ENCODE measurements around the gene CLCN7. TPM values are rescaled to one million over a fixed set of nuclear protein-coding genes. Genes with fewer than 3 reads are reported as not detected.

CLCN7 gene
- total and polyA plus RNA-seq, 9 of the 15 experiments (the other 6 are each of a cell fraction or from before 2014, with no cell fraction given), result 0.06 to 126 (median 18.7) TPM

GRCh38 chr16:1492923-1493745, 18.3 kb upstream of the CLCN7 start, which contains the start of gene TELO2 (continued):
- TF ChIP-seq PHF20 (IDR thresholded peaks at IDR 0.05; ENCODE audit: partially characterized antibody) (peak; percentile 82), HDAC1 (IDR thresholded peaks at IDR 0.05) (peak; percentile 11 to 91; a peak in 2 of 4 replicates), SUPT5H (IDR thresholded peaks at IDR 0.05) (peak; percentile 74), PHF8 (IDR thresholded peaks at IDR 0.05; ENCODE audit: borderline replicate concordance, low read length) (peak; percentile 83; the same call in 1 of the 2 replicates), RCOR1 (IDR thresholded peaks at IDR 0.05; ENCODE audit: borderline replicate concordance in 1 of 2, low read depth in 2 of 2, low read length in 2 of 2) (no peak), DACH1 (IDR thresholded peaks at IDR 0.05; ENCODE audit: partially characterized antibody) (no peak), TBL1XR1 (IDR thresholded peaks at IDR 0.05; ENCODE audit: low read length in 2 of 2) (no peak), OTX1 (CRISPR knock-in tag; IDR thresholded peaks at IDR 0.05) (0 out of 2 replicates have a peak, but pooled peaks have one; percentile 6), CGGBP1 (CRISPR knock-in tag; IDR thresholded peaks at IDR 0.05) (0 out of 2 replicates have a peak, but pooled peaks have one; percentile 36), BDP1 (IDR thresholded peaks at IDR 0.05; ENCODE audit: insufficient read depth, insufficient read length) (no peak), KDM2B (CRISPR knock-in tag; IDR thresholded peaks at IDR 0.05) (peak; percentile 9; the same call in 1 of the 2 replicates), AFF1 (IDR thresholded peaks at IDR 0.05; ENCODE audit: low read depth in 1 of 2, partially characterized antibody in 2 of 2) (peak in 1 of 2 experiments; percentile 23), THRAP3 (IDR thresholded peaks at IDR 0.05; ENCODE audit: borderline replicate concordance) (no peak), PML (IDR thresholded peaks at IDR 0.05; ENCODE audit: low read length) (peak; percentile 25; the same call in 1 of the 2 replicates), RBM39 (optimal IDR thresholded peaks at IDR 0.05; ENCODE audit: low read depth, low read length) (no peak), CXXC5 (CRISPR knock-in tag; IDR thresholded peaks at IDR 0.05) (peak; percentile 84), MTA3 (IDR thresholded peaks at IDR 0.05; ENCODE audit: borderline replicate concordance) (peak; percentile 72; the same call in 1 of the 2 replicates)
- TF ChIP-seq, protein P1, sequence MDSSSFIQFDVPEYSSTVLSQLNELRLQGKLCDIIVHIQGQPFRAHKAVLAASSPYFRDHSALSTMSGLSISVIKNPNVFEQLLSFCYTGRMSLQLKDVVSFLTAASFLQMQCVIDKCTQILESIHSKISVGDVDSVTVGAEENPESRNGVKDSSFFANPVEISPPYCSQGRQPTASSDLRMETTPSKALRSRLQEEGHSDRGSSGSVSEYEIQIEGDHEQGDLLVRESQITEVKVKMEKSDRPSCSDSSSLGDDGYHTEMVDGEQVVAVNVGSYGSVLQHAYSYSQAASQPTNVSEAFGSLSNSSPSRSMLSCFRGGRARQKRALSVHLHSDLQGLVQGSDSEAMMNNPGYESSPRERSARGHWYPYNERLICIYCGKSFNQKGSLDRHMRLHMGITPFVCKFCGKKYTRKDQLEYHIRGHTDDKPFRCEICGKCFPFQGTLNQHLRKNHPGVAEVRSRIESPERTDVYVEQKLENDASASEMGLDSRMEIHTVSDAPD (CRISPR knock-in tag; IDR thresholded peaks at IDR 0.05), result no peak
- TF ChIP-seq, protein P2, sequence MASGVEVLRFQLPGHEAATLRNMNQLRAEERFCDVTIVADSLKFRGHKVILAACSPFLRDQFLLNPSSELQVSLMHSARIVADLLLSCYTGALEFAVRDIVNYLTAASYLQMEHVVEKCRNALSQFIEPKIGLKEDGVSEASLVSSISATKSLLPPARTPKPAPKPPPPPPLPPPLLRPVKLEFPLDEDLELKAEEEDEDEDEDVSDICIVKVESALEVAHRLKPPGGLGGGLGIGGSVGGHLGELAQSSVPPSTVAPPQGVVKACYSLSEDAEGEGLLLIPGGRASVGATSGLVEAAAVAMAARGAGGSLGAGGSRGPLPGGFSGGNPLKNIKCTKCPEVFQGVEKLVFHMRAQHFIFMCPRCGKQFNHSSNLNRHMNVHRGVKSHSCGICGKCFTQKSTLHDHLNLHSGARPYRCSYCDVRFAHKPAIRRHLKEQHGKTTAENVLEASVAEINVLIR (CRISPR knock-in tag; IDR thresholded peaks at IDR 0.05), result no peak
- TF ChIP-seq, protein P3, sequence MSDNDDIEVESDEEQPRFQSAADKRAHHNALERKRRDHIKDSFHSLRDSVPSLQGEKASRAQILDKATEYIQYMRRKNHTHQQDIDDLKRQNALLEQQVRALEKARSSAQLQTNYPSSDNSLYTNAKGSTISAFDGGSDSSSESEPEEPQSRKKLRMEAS (CRISPR knock-in tag; IDR thresholded peaks at IDR 0.05), result peak; percentile 94

Measured in K562 (cell line).